Measurements from ENCODE around the gene KCNIP3. TPM values are rescaled to one million over a fixed set of nuclear protein-coding genes. Genes with fewer than 3 reads are reported as not detected.

Gene KCNIP3
- total RNA-seq, 1 donor from 2014 or later, result 9.2 TPM

DNA sequence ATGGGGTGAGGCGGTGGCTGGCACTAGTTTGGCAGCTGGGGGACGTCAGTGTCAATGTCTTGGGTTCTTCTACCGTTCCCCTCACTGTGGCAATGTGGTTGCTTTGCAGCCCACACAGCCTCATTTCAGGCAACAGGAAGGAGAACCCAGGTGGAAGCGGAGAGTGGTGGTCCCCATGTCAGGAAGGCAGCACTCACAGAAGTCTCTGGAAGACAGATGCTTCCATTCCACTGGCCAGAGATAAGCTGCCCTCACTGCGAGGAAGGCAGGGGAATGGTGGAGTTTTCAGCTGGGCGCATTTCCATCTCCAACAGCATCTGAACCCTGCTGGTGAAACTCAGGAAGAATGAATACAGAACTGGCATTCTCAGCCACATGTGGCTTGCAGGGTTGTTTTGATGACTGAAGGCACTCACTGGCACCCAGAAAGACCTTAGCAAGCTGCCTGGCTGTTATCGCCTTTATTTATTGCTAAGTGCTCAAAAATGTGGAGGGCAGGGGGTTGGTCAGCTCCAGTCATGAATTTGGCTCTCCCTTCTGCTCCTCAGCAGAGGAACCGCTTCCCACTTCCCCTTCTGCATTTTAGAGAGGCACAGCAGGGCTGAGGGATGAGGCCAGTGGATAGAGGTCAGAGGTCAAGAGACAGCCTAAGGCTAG lies 19.4 kb downstream of the KCNIP3 start:
- H3K4me1 Mint-ChIP-seq, result peaks cover 12% of the 10 kb centered on the region
- DNase-seq (ENCODE audit: low spot score in 2 of 2, unreplicated experiment in 2 of 2), result no peak
- peaks cover 3% of the 10 kb centered on the region for H3K27me3 Mint-ChIP-seq (ENCODE audit: low read depth)
- TF ChIP-seq, protein P1, sequence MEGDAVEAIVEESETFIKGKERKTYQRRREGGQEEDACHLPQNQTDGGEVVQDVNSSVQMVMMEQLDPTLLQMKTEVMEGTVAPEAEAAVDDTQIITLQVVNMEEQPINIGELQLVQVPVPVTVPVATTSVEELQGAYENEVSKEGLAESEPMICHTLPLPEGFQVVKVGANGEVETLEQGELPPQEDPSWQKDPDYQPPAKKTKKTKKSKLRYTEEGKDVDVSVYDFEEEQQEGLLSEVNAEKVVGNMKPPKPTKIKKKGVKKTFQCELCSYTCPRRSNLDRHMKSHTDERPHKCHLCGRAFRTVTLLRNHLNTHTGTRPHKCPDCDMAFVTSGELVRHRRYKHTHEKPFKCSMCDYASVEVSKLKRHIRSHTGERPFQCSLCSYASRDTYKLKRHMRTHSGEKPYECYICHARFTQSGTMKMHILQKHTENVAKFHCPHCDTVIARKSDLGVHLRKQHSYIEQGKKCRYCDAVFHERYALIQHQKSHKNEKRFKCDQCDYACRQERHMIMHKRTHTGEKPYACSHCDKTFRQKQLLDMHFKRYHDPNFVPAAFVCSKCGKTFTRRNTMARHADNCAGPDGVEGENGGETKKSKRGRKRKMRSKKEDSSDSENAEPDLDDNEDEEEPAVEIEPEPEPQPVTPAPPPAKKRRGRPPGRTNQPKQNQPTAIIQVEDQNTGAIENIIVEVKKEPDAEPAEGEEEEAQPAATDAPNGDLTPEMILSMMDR (IDR thresholded peaks at IDR 0.05; ENCODE audit: unreplicated experiment), result no peak
- no peaks in the 10 kb centered on the region for H3K36me3 Mint-ChIP-seq
- H3K4me3 Mint-ChIP-seq, result no peak overlapping the region
- H3K9me3 Mint-ChIP-seq, result no peaks in the 10 kb centered on the region
- no peak overlapping the region for H3K27ac Mint-ChIP-seq

- peaks cover 3% of the 10 kb centered on the region for H3K27me3 Mint-ChIP-seq (ENCODE audit: low read depth)
- no peak overlapping the region for H3K4me3 Mint-ChIP-seq
- TF ChIP-seq, protein P1 (IDR thresholded peaks at IDR 0.05; ENCODE audit: unreplicated experiment), result no peak
- no peaks in the 10 kb centered on the region for H3K36me3 Mint-ChIP-seq
- H3K4me1 Mint-ChIP-seq, result peaks cover 12% of the 10 kb centered on the region
- no peaks in the 10 kb centered on the region for H3K9me3 Mint-ChIP-seq
- no peak overlapping the region for H3K27ac Mint-ChIP-seq
- DNase-seq (ENCODE audit: low spot score in 2 of 2, unreplicated experiment in 2 of 2), result no peak
Observed at GRCh38 chr2:95317123-95317500, 20.0 kb downstream of the KCNIP3 start.

GRCh38 chr2:95317665-95318425 lies 20.7 kb downstream of the KCNIP3 start:
- H3K36me3 Mint-ChIP-seq, result no peaks in the 10 kb centered on the region
- DNase-seq (ENCODE audit: low spot score in 2 of 2, unreplicated experiment in 2 of 2), result no peak
- no peak overlapping the region for H3K27ac Mint-ChIP-seq
- H3K9me3 Mint-ChIP-seq, result no peaks in the 10 kb centered on the region
- H3K4me1 Mint-ChIP-seq, result peaks cover 12% of the 10 kb centered on the region
- H3K4me3 Mint-ChIP-seq, result no peak overlapping the region
- H3K27me3 Mint-ChIP-seq (ENCODE audit: low read depth), result peaks cover 3% of the 10 kb centered on the region
- TF ChIP-seq, protein P1 (IDR thresholded peaks at IDR 0.05; ENCODE audit: unreplicated experiment), result no peak

GRCh38 chr2:95318431-95319220 lies 21.5 kb downstream of the KCNIP3 start:
- Mint-ChIP-seq H3K4me3 (no peak overlapping the region), H3K4me1 (peaks cover 12% of the 10 kb centered on the region), H3K27me3 (ENCODE audit: low read depth) (peaks cover 3% of the 10 kb centered on the region), H3K27ac (no peak overlapping the region), H3K36me3 (no peaks in the 10 kb centered on the region), H3K9me3 (no peaks in the 10 kb centered on the region)
- TF ChIP-seq, protein P1 (IDR thresholded peaks at IDR 0.05; ENCODE audit: unreplicated experiment), result no peak
- DNase-seq (ENCODE audit: low spot score in 2 of 2, unreplicated experiment in 2 of 2), result no peak

- TF ChIP-seq, protein P1 (IDR thresholded peaks at IDR 0.05; ENCODE audit: unreplicated experiment), result no peak
- no peak for DNase-seq (ENCODE audit: low spot score in 2 of 2, unreplicated experiment in 2 of 2)
- Mint-ChIP-seq H3K4me3 (no peak overlapping the region), H3K36me3 (no peaks in the 10 kb centered on the region), H3K9me3 (no peaks in the 10 kb centered on the region), H3K27ac (no peak overlapping the region), H3K27me3 (ENCODE audit: low read depth) (peaks cover 3% of the 10 kb centered on the region), H3K4me1 (peaks cover 12% of the 10 kb centered on the region)
Observed at GRCh38 chr2:95319481-95320343, 22.6 kb downstream of the KCNIP3 start.
